GM19397 (cell line): Measurements from ENCODE around the gene CHEK1.
A peak's percentile ranks its signal among the peaks of the same experiment; 100 is the strongest.
"Not testable (repeated sequence)": the region's sequence is repeated elsewhere in the genome, so short reads cannot be mapped to it uniquely, and the experiment has no call there.

Experiments
- ATAC-seq: cut with Tn5 transposase; IDR thresholded peaks from one replicate; pipeline ENCODE4 v1.9.1; 2021; ENCODE audit warnings: mild to moderate bottlenecking, moderate library complexity; ENCODE audit not compliant: unreplicated experiment

The CHEK1 gene

GRCh38 chr11:125624756-125625213 is at the start of gene CHEK1:
Gene CHEK1, plus strand, starts transcription at chr11:125625163. Its CDS starts 1,606 bp downstream, at chr11:125626769.
- ATAC-seq, result no peak

GRCh38 chr11:125577181-125577580 is 47.8 kb upstream of the CHEK1 start:
- not testable (repeated sequence) for ATAC-seq

GRCh38 chr11:125578783-125579182 is 46.2 kb upstream of the CHEK1 start:
- no peak for ATAC-seq

GRCh38 chr11:125579811-125580210 is 45.2 kb upstream of the CHEK1 start:
- ATAC-seq, result no peak

- no peak for ATAC-seq
These were observed 41.5 kb upstream of the CHEK1 start for GRCh38 chr11:125583496-125583895.

GRCh38 chr11:125585487-125585886 is 39.5 kb upstream of the CHEK1 start:
- no peak for ATAC-seq

GRCh38 chr11:125586623-125587022 is 38.3 kb upstream of the CHEK1 start:
- no peak for ATAC-seq

GRCh38 chr11:125587480-125587879 is 37.5 kb upstream of the CHEK1 start:
- no peak for ATAC-seq

- ATAC-seq, result no peak
These were observed 36.5 kb upstream of the CHEK1 start for GRCh38 chr11:125588505-125588904.

- ATAC-seq, result peak; percentile 10
These were observed 33.2 kb upstream of the CHEK1 start for GRCh38 chr11:125591649-125592304.

GRCh38 chr11:125592305-125593113 is 32.5 kb upstream of the CHEK1 start, which contains the start of gene STT3A:
Gene STT3A, plus strand, starts transcription at chr11:125592852. Its CDS starts 3,064 bp downstream, at chr11:125595916.
- ATAC-seq, result peak; percentile 98

- no peak for ATAC-seq
These were observed 31.7 kb upstream of the CHEK1 start for GRCh38 chr11:125593114-125593820.

GRCh38 chr11:125594958-125595357 is 30.0 kb upstream of the CHEK1 start:
- no peak for ATAC-seq

- no peak for ATAC-seq
These were observed 24.3 kb upstream of the CHEK1 start for GRCh38 chr11:125600663-125601062.

GRCh38 chr11:125603207-125603606 is 21.8 kb upstream of the CHEK1 start:
- ATAC-seq, result no peak

GRCh38 chr11:125605417-125605816 is 19.5 kb upstream of the CHEK1 start:
- ATAC-seq, result no peak

GRCh38 chr11:125609545-125609944 is 15.4 kb upstream of the CHEK1 start:
- ATAC-seq, result no peak

- ATAC-seq, result no peak
These were observed 6.6 kb upstream of the CHEK1 start for GRCh38 chr11:125618383-125618782.

- no peak for ATAC-seq
These were observed 3.0 kb upstream of the CHEK1 start for GRCh38 chr11:125621995-125622394.

- no peak for ATAC-seq
These were observed 1.9 kb upstream of the CHEK1 start for GRCh38 chr11:125623064-125623463.

- ATAC-seq, result no peak
These were observed 264 bp downstream of the CHEK1 start for GRCh38 chr11:125625225-125625629.
